GM19025 (cell line): Measurements from ENCODE around the gene STK33.
A peak's percentile ranks its signal among the peaks of the same experiment; 100 is the strongest.
"Not testable (repeated sequence)": the region's sequence is repeated elsewhere in the genome, so short reads cannot be mapped to it uniquely, and the experiment has no call there.

ENCODE experiments used
- ATAC-seq: cut with Tn5 transposase; IDR thresholded peaks from one replicate; pipeline ENCODE4 v1.9.1; 2021; ENCODE audit warnings: mild to moderate bottlenecking, low read depth, moderate library complexity; ENCODE audit not compliant: unreplicated experiment

Gene STK33

GRCh38 chr11:8558436-8558835, 35.6 kb downstream of the STK33 start:
- no peak for ATAC-seq

GRCh38 chr11:8545698-8546366, 48.2 kb downstream of the STK33 start:
- ATAC-seq = no peak

DNA sequence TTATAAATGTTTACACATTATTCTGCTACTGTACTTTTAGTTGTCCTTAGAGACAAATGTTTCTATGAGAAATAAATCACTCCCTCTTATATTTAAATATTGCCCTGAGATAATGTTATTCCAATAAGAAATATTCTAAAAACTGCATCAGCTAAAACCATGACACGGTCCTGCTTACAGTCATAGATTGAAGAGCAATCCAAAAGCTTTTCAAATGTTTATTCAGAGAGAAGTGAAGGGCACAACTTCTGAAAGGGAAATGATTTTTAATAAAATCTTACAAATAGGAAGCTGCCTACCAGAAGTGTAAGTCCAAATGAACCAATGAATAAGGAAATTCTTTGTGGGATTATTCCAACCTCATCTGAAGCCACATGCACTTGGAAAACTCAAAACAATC, 49.2 kb downstream of the STK33 start:
- no peak for ATAC-seq

GRCh38 chr11:8543278-8543677, 50.8 kb downstream of the STK33 start:
- ATAC-seq = no peak

DNA sequence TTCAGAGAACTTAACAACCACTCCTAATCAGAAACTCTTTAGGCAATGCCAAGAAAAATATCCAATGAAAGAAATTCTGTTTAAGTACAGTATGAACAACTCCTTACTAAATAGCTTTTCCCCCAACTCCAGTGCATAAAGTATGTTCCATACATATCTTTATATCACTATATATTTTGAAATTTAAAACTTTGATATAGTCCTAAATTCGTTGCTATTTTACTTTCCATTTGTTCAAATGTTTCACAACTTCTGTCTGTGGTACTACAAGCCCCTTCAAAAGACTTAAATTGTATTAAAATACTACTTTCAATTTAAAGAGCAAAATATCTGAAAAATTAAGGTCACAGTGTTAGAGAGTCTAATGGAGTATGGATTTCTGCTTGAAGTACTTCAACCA, 52.6 kb downstream of the STK33 start:
- ATAC-seq = no peak

DNA sequence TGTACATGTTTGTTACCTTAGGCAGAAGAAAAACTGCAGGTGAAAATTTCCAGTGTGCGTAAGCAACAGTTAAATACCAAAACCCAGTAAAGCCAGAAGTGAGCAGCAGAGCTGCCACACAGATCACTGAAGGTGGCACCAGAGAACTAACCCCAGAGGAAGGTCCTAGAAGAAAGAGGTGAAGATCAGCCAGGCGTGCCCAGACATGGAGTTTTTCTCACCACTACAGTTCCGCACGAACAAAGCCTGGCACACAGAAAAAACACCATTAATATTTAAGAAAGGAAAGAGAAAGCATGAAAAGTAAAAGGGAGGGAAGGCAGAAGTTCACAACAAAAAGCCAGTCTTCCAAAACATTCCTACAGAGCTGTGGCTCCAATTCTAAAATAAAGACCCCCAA, 60.7 kb downstream of the STK33 start:
- peak; percentile 78 for ATAC-seq

- no peak for ATAC-seq
Measured at GRCh38 chr11:8532475-8532874, 61.6 kb downstream of the STK33 start.

DNA sequence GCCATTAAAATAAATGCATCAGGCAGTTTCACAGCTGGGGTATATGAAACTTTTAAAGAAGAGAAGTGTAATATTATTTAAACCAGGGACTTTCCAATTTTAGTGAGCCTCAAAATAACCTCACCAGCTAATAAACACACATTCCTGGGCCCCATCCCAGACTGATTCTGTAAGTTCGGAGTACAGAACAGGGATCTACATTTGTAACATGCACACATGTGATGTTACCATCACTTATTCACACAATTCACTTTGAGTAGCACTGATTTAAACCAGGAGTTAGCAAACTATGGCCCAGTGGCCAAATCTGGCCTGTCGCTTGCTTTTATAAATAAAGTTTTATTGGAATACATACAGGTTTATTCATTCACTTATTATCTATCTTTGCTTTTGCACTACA, 62.0 kb downstream of the STK33 start:
- ATAC-seq = no peak

GRCh38 chr11:8531312-8531711, 62.7 kb downstream of the STK33 start:
- no peak for ATAC-seq

GRCh38 chr11:8527939-8528338, 66.1 kb downstream of the STK33 start:
- no peak for ATAC-seq

DNA sequence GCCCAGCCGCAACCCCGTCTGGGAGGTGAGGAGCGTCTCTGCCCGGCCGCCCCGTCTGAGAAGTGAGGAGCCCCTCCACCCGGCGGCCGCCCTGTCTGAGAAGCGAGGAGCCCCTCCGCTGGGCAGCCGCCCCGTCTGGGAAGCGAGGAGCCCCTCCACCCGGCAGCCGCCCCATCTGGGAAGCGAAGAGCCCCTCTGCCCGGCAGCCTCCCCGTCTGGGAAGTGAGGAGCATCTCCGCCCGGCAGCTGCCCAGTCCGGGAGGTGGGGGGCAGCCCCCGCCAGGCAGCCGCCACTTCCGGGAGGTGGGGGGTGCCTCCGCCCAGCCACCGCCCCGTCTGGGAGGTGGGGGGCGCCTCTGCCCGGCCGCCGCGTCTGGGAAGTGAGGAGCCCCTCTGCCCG, 70.6 kb downstream of the STK33 start:
- no peak for ATAC-seq

DNA sequence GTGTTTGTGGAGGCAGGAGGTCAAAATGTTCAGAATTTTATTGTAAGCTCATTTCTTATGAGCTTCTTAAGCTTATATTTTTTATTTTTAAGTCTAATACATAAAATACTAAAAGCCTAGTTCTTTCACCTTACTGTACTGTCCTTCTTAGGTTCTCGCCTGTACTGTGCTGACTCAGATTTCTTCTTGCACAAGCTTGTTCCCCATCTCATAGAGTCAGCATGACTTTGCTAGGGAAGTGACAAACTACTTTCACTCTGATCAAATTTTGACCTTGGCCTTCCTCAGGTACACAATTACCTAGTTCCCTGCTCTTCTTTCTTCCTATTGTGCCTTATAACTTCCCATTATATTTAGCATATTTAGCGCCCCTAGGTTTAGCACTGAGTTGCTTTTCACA, 81.5 kb downstream of the STK33 start:
- ATAC-seq = no peak

DNA sequence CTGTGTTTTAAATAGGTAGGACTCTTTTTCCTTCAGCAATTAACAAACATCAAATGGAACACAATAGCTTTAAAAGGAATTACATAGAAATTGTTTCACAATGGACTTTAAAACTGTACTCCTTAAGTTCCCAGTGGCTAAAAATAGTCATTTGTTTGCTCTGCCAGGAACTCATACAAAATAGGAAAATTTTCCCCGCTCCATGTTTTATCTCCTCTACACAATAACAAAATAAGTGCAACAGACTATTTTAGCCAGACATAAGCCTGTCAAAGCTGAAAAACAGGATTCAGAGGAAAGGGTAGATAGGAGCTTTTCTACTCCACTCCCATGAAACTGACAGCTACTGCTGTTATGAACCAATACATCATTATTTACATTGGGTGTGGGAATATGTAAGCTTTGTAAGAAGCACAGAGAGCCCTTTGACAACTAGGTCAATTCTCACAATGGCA, 90.1 kb downstream of the STK33 start:
- ATAC-seq = no peak

GRCh38 chr11:8501836-8502235, 92.2 kb downstream of the STK33 start:
- ATAC-seq = no peak

DNA sequence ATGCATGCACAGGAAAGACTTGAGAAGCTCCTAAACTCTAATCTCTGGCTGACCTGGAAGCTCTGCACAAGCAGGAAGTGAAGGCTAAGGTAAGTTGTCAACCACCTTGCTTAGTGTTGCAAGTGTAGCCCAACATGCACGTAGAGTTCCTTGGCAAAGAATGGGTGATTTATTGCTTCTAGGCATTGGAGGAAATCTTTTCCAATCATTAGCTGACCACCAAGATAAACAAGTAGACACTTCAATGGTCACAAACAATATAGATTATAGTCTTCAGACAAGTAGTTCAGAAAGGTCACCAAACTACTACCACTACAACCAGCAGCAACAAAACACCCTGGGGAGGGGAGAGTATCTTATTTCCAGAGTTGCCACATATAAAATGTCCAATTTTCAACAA, 105.6 kb downstream of the STK33 start:
- no peak for ATAC-seq

- no peak for ATAC-seq
Measured at GRCh38 chr11:8487261-8487660, 106.8 kb downstream of the STK33 start.

GRCh38 chr11:8484251-8484650, 109.8 kb downstream of the STK33 start:
- ATAC-seq = no peak

DNA sequence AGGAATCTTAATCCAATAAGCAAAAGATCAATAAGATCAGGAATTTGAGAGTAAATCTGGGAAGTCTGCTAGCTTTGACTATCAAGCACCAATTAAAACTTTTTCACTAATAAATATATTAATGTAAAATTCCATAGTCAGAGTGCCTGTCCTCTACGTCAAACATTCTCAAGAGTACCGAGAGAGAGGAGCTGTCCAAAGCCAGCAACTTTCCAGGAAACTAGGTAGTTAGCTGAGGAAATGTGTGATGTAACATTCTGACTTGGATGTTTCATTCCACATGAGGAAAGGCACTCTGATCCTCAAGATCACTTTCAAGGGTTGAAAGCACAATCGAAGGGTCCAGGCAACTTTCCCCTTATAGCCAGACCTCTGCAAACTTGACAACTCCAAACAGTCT, 113.2 kb downstream of the STK33 start:
- no peak for ATAC-seq

DNA sequence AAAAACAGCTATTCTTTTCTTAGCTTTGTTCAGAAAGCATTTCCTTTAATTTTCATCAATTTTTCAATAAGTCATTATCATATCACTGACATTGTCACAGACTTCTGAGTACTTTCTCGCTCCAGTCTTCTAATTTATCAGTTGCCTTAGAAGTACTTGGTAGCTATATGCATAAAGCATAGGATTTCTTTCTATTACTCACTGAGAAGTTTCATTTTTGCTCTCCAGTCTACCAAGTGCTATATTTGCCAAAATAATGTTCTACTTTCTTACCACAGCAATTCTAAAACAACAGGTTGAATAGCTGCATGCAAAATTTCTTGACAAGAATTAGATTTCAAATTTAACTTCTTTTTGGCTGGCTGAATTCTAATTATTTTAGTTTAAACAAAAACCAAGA, 116.3 kb downstream of the STK33 start:
- ATAC-seq = no peak

- no peak for ATAC-seq
Measured at GRCh38 chr11:8477151-8477550, 116.9 kb downstream of the STK33 start.

GRCh38 chr11:8467806-8468205, 126.2 kb downstream of the STK33 start:
- ATAC-seq = not testable (repeated sequence)

DNA sequence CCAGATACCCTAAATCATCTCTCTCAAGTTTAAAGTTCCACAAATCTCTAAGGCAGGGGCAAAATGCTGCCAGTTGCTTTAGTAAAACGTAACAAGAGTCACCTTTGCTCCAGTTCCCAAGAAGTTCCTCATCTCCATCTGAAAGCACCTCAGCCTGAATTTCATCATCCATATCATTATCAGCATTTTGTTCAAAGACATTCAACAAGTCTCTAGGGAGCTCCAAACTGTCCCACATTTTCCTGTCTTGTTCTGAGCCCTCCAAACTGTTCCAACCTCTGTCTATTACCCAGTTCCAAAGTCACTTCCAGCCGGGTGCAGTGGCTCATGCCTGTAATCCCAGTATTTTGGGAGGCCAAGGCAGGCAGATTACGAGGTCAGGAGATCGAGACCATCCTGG, 126.7 kb downstream of the STK33 start:
- not testable (repeated sequence) for ATAC-seq

- not testable (repeated sequence) for ATAC-seq
Measured at GRCh38 chr11:8466884-8467283, 127.1 kb downstream of the STK33 start.
